ENCODE measurements around the gene SMIM45.

- TF ChIP-seq POLR2A (IDR thresholded peaks at IDR 0.05) (no peak), CTCF (IDR thresholded peaks at IDR 0.05) (no peak)
Observed at GRCh38 chr22:41914611-41915034, 37.3 kb upstream of the SMIM45 start.

All from uterus (tissue), 2 donors.